Ovary (tissue), 3 donors: ENCODE results near the gene CCL20.

ENCODE experiments used
- CTCF ChIP-seq, 3 donors: fragments of 450-650 bp in 2 of 3; fragments of 200-600 bp in 1 of 3; IDR thresholded peaks; one replicate each; pipeline versions ENCODE4 v1.5.1 to v1.8.0; 2016 to 2022; ENCODE audit warnings: antibody characterized with exemption in 3 of 3, mild to moderate bottlenecking in 1 of 3
- EP300 ChIP-seq: sonication (generic); formaldehyde crosslinking; IDR thresholded peaks from one replicate; pipeline ENCODE4 v1.6.1; 2017; ENCODE audit warnings: antibody characterized with exemption
- POLR2A ChIP-seq: fragments of 450-650 bp; IDR thresholded peaks from one replicate; pipeline ENCODE4 v1.6.1; 2017; ENCODE audit warnings: antibody characterized with exemption, mild to moderate bottlenecking, moderate library complexity
- donor health status: DM: no; HTN: no; CAD: no.

- TF ChIP-seq CTCF (IDR thresholded peaks at IDR 0.05) (no peak), POLR2A (no peak), EP300 (no peak)
Measured at GRCh38 chr2:227774895-227775842, 38.5 kb upstream of the CCL20 start.
